AG04449 (cell line): Measurements from ENCODE around the gene ALS2CL.

Source experiments
- CTCF ChIA-PET: fragments of 350-600 bp; formaldehyde crosslinking; extraction: SDS; loops from one replicate; lab custom pipeline; 2021; ENCODE audit warnings: antibody characterized with exemption; lab: Yijun Ruan, JAX
- POLR2A ChIA-PET: fragments of 400-600, 350-600 bp; formaldehyde crosslinking; extraction: SDS; loops from one replicate; lab custom pipeline; 2020; ENCODE audit warnings: antibody characterized with exemption, inconsistent platforms; lab: Yijun Ruan, JAX
- DNase-seq: peaks from one replicate; pipeline ENCODE4 v3.0.0-alpha.2; 2010; ENCODE audit warnings: low read depth, low spot score
- H3K4me3 ChIP-seq: 2 replicates; pipeline ENCODE4 v1.5.1; 2011; ENCODE audit warnings: low read depth, mild to moderate bottlenecking, control low read depth, low read length
- TF ChIP-seq, protein P1 (sequence below): IDR thresholded peaks from one replicate; pipeline ENCODE4 v1.5.1; 2011; ENCODE audit warnings: mild to moderate bottlenecking, moderate library complexity, low read length, control low read depth, inconsistent platforms; ENCODE audit not compliant: insufficient read depth; ENCODE audit errors: missing control alignments

ALS2CL gene

DNA sequence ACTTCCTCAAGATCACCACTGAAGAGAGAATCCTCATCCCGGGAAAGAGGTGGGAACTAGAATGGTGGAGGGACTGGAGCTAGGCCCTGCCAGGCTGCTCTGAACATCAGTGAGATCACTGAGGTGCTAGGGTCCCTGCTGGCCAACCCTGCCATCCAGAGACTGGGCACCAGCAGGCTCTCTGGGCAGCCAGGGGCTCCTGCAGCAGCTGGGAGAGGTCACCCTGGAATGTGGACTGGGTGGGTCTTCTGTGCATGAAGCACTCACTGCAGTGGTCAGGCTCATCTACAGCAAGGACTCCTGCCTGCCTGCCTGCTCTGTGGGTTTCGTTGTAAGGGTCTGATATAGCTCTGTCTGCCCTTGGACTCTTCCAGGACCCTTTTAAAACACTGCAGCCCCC, 24.9 kb downstream of the ALS2CL start:
- H3K4me3 ChIP-seq: no peak overlapping the region
- no peak for DNase-seq
- POLR2A ChIA-PET: no interaction called here
- TF ChIP-seq, protein P1, sequence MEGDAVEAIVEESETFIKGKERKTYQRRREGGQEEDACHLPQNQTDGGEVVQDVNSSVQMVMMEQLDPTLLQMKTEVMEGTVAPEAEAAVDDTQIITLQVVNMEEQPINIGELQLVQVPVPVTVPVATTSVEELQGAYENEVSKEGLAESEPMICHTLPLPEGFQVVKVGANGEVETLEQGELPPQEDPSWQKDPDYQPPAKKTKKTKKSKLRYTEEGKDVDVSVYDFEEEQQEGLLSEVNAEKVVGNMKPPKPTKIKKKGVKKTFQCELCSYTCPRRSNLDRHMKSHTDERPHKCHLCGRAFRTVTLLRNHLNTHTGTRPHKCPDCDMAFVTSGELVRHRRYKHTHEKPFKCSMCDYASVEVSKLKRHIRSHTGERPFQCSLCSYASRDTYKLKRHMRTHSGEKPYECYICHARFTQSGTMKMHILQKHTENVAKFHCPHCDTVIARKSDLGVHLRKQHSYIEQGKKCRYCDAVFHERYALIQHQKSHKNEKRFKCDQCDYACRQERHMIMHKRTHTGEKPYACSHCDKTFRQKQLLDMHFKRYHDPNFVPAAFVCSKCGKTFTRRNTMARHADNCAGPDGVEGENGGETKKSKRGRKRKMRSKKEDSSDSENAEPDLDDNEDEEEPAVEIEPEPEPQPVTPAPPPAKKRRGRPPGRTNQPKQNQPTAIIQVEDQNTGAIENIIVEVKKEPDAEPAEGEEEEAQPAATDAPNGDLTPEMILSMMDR: no peak
- CTCF ChIA-PET: interaction anchor here (1.1 kb wide), 1 partner anchor 180 kb away, joined by 3 read pairs; no protein-coding TSS in a partner anchor

DNA sequence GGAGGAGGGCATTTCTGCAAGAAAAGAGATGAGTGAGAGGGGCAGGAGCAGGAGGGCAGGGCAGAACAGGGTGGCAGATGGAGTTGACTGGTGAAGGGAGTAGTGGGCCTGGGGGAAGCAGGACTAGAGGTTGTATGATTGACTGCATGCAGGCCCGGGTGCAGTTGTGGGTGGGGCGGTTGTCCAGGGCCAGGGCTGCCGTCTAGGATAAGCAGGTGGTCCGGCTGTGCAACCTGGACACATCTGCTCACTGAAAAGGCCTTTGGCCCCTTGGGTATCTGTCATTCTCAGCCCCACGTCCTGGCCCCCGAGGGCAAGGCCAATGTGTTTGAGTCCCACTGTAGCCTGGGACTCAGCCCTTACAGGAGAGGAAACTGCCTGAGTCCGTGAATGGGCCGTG, 25.4 kb downstream of the ALS2CL start:
- no peak overlapping the region for H3K4me3 ChIP-seq
- POLR2A ChIA-PET: no interaction called here
- CTCF ChIA-PET: interaction anchor here (1.1 kb wide), 1 partner anchor 180 kb away, joined by 3 read pairs; no protein-coding TSS in a partner anchor
- DNase-seq: no peak
- TF ChIP-seq, protein P1: no peak

DNA sequence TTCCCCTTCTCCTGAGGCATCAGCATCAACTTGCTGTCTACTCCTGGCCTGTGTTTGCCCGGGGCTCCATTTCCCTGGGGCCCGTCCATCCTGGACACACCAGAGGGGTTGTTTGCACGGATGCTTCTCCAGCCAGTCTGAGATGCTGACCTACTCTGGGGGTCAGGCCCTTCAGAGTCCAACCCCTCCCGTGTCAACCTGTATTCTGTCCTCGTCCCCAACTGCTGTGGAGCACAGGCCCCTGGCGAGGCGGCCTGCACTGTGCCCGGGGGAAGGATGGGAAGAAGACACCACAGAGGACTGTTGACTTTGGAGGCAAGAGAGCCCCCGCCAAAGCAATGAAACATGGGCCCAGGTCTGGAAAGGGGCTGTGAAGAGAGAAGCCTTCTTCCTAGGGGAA, 25.8 kb downstream of the ALS2CL start:
- TF ChIP-seq, protein P1: no peak
- ChIA-PET CTCF (interaction anchor here (2.5 kb wide), 1 partner anchor 179 kb away, joined by 8 read pairs; no protein-coding TSS in a partner anchor), POLR2A (no interaction called here)
- no peak overlapping the region for H3K4me3 ChIP-seq
- DNase-seq: no peak

DNA sequence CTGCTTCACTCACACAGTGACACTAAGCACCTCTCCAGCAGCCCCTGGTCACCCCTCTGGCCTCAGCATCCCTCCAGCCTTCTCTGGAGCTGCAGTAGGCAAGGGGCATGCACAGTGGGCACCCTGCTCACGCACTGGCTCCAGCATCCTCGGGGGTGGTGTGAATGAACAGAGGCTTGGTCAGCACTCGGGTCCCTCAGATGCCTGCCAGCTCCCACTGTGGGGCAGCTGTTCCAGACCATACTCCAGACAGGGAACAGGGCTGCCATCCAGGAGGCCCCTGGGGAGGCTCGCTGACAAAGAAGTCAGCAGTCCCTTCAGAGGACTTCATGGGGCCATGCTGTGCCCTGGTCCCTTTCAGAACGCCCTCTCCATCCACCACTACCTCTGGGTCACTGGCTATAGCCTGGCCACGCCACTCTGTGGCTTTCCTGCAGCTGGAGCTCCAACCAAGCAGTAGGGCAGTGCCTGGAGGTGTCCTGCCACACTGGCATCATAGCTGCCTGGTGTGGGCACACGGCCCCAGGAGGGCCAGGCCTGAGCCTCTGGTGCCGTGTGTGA, 26.3 kb downstream of the ALS2CL start:
- POLR2A ChIA-PET: no interaction called here
- no peak for DNase-seq
- CTCF ChIA-PET: interaction anchor here (0.8 to 2.5 kb wide), 2 partner anchors 178 to 180 kb away, joined by 3 to 8 read pairs; no protein-coding TSS in a partner anchor
- no peak overlapping the region for H3K4me3 ChIP-seq
- TF ChIP-seq, protein P1: no peak

DNA sequence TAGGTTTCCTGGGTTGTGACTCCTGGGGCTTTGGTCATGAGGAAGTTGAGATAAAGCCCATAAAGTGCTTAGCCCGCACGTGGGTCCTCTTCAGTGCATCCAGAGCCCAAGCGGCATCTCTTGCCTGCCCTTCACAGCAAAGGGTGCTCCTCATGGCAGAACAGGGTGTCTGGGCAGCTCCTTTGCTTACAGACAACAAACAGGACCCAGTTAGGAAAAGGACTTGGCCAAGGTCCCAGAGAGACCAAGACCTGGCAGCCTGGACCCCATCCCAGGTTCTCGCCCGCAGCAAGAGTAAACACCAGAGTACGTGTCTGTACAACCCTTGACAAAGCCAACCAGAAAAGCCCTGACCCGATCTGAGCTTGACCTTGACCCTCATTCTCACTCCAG, 27.0 kb downstream of the ALS2CL start:
- H3K4me3 ChIP-seq: no peak overlapping the region
- ChIA-PET POLR2A (no interaction called here), CTCF (interaction anchor here (0.8 to 2.5 kb wide), 2 partner anchors 178 to 179 kb away, joined by 3 to 8 read pairs; no protein-coding TSS in a partner anchor)
- no peak for DNase-seq
- TF ChIP-seq, protein P1: no peak

DNA sequence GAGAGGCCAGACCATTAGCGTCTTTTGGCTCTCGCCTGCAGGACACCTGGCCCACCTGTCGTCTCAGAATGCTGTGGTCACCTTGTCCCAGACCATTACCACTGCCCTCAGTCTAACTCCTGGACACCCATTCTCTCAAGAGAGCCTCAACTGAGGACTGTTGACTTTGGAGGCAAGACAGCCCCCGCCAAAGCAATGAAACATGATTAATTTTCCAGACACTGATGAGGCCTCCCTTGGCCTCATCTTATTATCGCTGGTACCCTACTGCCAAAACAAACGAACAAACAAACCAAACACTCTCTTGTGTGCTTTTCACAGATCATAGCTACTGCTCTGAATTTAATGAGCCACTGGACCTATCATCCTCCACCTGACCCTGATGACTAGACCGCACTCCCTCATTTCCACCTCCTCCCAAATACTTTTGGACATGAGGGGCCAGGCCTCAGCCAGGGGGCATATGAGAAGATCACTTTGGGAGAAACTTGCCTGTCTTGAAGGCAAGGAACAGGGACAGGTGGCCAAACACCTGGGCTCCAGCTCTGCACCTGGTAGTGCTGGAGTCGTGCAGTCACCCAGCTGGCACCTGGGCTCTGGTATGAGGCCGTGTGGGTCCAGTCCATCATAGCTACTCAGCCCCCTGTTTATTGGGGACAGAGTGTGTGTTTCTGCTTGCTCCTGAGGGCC, 27.6 kb downstream of the ALS2CL start:
- H3K4me3 ChIP-seq: no peak overlapping the region
- CTCF ChIA-PET: interaction anchor here (2.5 kb wide), 1 partner anchor 177 kb away, joined by 8 read pairs; no protein-coding TSS in a partner anchor
- TF ChIP-seq, protein P1: no peak
- no peak for DNase-seq
- POLR2A ChIA-PET: no interaction called here
